Right atrium auricular region (tissue), 2 donors: Measurements from ENCODE around the gene WDR46. TPM values are rescaled to one million over a fixed set of nuclear protein-coding genes. Genes with fewer than 3 reads are reported as not detected.
A peak's percentile ranks its signal among the peaks of the same experiment; 100 is the strongest.

ENCODE experiments used
- DNase-seq: peaks from one replicate; pipeline ENCODE4 v3.0.0-alpha.2; 2019; ENCODE audit warnings: low spot score
- H3K27ac ChIP-seq, 2 donors: fragments of 200-600 bp; sonication (generic); 1 replicate in 1 of 2; 2 replicates in 1 of 2; pipeline ENCODE4 v1.5.1; 2016 to 2019
- H3K27me3 ChIP-seq, 2 donors: fragments of 200-600 bp; sonication (generic); one replicate each; pipeline versions ENCODE4 v1.5.1 to v1.6.0; 2017 to 2019
- H3K36me3 ChIP-seq: fragments of 200-600 bp; sonication (generic); one replicate; pipeline ENCODE4 v1.5.1; 2016
- H3K4me1 ChIP-seq, 2 donors: fragments of 200-600 bp; sonication (generic); one replicate each; pipeline versions ENCODE4 v1.5.1 to v1.6.0; 2017 to 2019
- H3K4me3 ChIP-seq, 2 donors: fragments of 200-600 bp; sonication (generic); 1 replicate in 1 of 2; 2 replicates in 1 of 2; pipeline ENCODE4 v1.5.1; 2017 to 2019; ENCODE audit warnings: mild to moderate bottlenecking in 1 of 2, moderate library complexity in 1 of 2
- H3K9me3 ChIP-seq, 2 donors: fragments of 200-600 bp; sonication (generic); one replicate each; pipeline ENCODE4 v1.5.1; 2019
- total RNA-seq, 2 donors: library from RNA; depleted of rRNA; stranded (reverse); fragments of >200 nt; gene quantifications; one replicate each; pipeline ENCODE4 v1.1.0, GENCODE V29; 2016
- TF ChIP-seq, protein P1 (sequence below), 2 donors: fragments of 200-600 bp; sonication (generic); IDR thresholded peaks; one replicate each; pipeline ENCODE4 v1.5.1; 2019; ENCODE audit warnings: antibody characterized with exemption in 2 of 2

Gene WDR46
- total RNA-seq, 2 donors from 2014 or later, result 22.5 to 30.9 TPM

DNA sequence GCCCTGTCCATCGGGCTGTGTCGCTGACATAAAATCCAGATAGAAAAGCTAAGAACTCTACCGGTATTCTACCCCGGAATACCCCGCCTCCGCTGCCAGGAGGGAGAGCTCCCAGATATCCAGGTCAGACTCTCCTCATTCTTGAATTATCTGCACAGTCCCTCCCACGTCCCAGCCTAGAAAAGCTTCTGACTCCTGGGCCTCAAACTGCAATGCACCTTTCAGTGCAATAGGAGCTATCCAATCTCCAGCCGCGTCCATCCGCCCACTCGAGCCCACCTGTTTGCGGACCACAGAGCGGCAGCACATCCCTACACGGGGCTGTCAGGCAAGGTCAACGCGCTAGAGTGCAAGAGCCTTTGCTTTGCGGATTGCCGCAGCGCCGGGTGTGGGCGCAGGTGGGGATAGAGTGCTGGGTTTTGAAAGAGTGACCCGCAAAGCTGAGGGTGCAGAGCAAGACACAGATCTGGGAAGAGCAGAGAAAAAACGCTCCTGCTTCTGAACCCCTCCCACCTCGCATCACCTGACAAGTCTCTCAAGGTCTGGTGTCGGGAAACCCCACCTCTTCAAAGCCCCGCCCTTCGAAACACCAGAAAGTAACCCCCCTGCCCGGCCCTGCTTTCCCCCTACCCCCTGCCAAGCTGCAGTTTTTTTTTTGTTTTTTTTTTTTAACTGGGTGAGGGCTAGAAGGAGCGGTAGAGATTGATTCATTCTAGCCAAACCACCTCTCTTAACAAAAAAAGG, 23.5 kb upstream of the WDR46 start:
- Histone ChIP-seq H3K4me1 (peaks cover 0 to 44% of the 10 kb centered on the region in 2 donors), H3K27ac (peak overlapping the region; percentile 89 to 91), H3K9me3 (no peaks in the 10 kb centered on the region), H3K36me3 (peaks cover 3% of the 10 kb centered on the region), H3K27me3 (no peaks in the 10 kb centered on the region), H3K4me3 (peak overlapping the region; percentile 75 to 80)
- DNase-seq, result no peak
- TF ChIP-seq, protein P1, sequence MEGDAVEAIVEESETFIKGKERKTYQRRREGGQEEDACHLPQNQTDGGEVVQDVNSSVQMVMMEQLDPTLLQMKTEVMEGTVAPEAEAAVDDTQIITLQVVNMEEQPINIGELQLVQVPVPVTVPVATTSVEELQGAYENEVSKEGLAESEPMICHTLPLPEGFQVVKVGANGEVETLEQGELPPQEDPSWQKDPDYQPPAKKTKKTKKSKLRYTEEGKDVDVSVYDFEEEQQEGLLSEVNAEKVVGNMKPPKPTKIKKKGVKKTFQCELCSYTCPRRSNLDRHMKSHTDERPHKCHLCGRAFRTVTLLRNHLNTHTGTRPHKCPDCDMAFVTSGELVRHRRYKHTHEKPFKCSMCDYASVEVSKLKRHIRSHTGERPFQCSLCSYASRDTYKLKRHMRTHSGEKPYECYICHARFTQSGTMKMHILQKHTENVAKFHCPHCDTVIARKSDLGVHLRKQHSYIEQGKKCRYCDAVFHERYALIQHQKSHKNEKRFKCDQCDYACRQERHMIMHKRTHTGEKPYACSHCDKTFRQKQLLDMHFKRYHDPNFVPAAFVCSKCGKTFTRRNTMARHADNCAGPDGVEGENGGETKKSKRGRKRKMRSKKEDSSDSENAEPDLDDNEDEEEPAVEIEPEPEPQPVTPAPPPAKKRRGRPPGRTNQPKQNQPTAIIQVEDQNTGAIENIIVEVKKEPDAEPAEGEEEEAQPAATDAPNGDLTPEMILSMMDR (IDR thresholded peaks at IDR 0.05), result no peak

DNA sequence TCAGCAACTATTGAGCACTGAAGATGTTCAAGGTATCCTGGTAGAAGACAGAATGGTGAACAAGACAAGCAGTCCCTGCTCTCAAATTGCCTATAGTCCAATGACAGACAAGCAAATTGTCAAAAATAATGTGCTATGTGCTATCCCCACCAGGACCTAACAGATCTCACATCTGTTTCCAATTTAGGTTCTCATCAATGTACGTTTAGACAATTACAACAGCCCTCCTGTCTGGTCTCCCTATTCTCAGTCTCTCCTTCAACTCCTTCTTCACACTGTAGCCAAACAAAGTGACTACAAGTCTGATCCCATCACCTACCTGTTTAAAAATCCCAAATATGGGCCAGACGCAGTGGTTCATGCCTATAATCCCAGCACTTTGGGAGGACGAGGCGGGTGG, 17.3 kb upstream of the WDR46 start:
- H3K27me3 ChIP-seq, result no peaks in the 10 kb centered on the region
- no peaks in the 10 kb centered on the region for H3K9me3 ChIP-seq
- TF ChIP-seq, protein P1 (IDR thresholded peaks at IDR 0.05), result no peak
- H3K36me3 ChIP-seq, result peaks cover 27% of the 10 kb centered on the region
- H3K27ac ChIP-seq, result no peak overlapping the region
- H3K4me1 ChIP-seq, result peaks cover 0 to 4% of the 10 kb centered on the region in 2 donors
- no peak for DNase-seq
- no peak overlapping the region for H3K4me3 ChIP-seq

DNA sequence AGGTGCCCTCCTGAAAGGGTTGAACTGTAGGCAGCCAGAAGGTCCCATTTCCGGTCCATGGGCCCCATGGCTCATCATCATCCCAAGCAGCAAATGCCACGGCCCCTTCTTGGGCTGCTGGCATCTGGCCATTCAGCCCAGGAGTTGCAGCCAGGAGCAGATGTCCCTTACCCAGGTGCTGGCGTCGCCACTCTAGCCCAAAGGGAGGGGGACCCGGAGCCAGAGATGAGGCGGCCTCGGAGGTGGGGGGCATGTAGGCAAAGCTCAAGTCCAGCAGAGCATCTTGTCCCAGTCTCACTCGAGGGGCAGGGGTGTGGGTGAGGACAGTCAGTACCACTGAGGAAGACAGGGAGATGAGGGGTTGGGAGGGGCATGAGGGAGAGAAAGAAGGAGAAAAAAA, 16.0 kb upstream of the WDR46 start:
- TF ChIP-seq, protein P1 (IDR thresholded peaks at IDR 0.05), result no peak
- no peaks in the 10 kb centered on the region for H3K9me3 ChIP-seq
- no peak overlapping the region for H3K4me3 ChIP-seq
- H3K36me3 ChIP-seq, result peaks cover 23% of the 10 kb centered on the region
- no peak for DNase-seq
- no peaks in the 10 kb centered on the region for H3K27me3 ChIP-seq
- H3K27ac ChIP-seq, result no peak overlapping the region
- H3K4me1 ChIP-seq, result peaks cover 0 to 13% of the 10 kb centered on the region in 2 donors

DNA sequence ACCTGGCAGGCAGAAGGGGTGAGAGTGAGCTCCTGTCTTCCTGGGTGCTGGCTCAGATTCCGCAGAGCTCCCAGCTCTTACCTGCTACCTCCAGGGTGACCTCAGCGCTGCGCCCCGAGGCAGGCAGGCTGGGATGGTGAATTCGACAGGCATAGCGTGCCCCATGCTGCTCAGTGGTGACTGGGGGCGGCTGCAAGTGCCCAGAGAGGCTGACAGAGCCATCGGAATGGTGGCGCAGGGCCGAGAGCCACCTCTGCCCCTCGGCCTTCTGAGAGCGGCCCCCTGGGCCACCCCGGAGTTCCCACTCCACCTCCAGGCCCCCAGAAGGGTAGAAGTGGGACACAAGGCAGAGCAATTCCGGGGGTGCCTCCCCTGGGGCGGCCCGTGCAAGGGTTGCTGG, 15.2 kb upstream of the WDR46 start:
- no peak for DNase-seq
- peaks cover 0 to 15% of the 10 kb centered on the region in 2 donors for H3K4me1 ChIP-seq
- no peak overlapping the region for H3K27ac ChIP-seq
- peaks cover 23% of the 10 kb centered on the region for H3K36me3 ChIP-seq
- no peak overlapping the region for H3K4me3 ChIP-seq
- H3K27me3 ChIP-seq, result no peaks in the 10 kb centered on the region
- no peaks in the 10 kb centered on the region for H3K9me3 ChIP-seq
- TF ChIP-seq, protein P1 (IDR thresholded peaks at IDR 0.05), result no peak

DNA sequence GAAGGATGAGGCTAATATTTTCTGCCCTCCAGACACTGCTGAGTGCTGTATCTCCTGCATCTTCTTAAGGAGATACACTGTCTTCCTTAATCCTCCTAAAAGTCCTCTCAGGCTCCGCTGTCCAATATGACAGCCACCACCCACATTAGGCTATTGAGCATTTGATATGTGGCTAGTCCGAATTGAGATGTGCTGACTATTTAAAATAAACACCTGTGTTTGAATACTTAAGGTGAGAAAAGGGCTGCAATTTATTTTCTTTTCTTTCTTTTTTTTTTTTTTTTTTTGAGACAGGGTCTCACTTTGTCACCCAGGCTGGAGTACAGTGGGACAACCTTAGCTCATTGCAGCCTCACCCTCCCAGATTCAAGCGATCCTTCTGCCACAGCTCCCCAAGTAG, 12.8 kb upstream of the WDR46 start:
- DNase-seq, result no peak
- Histone ChIP-seq H3K36me3 (peaks cover 23% of the 10 kb centered on the region), H3K27me3 (no peaks in the 10 kb centered on the region), H3K27ac (no peak overlapping the region), H3K9me3 (no peaks in the 10 kb centered on the region), H3K4me3 (no peak overlapping the region), H3K4me1 (peaks cover 0 to 27% of the 10 kb centered on the region in 2 donors)
- TF ChIP-seq, protein P1 (IDR thresholded peaks at IDR 0.05), result no peak
